Cardiac muscle cell (in vitro differentiated cells and primary cell): ENCODE results near the gene ARHGDIA. TPM values are rescaled to one million over a fixed set of nuclear protein-coding genes. Genes with fewer than 3 reads are reported as not detected.
A peak's percentile ranks its signal among the peaks of the same experiment; 100 is the strongest.

Experiments
- DNase-seq, 2 donors: peaks; one replicate each; pipeline versions ENCODE4 v3.0.0 to v3.0.0-alpha.2; 2010 to 2017; ENCODE audit warnings: low read depth in 1 of 2, low spot score in 1 of 2
- H3K27ac ChIP-seq: fragments of 200-600 bp; sonication (generic); 2 replicates; pipeline ENCODE4 v1.5.1; 2016
- H3K27me3 ChIP-seq: fragments of 200-600 bp; sonication (generic); 2 replicates; pipeline ENCODE4 v1.6.0; 2016; ENCODE audit warnings: control low read depth
- H3K36me3 ChIP-seq: fragments of 200-600 bp; sonication (generic); 2 replicates; pipeline ENCODE4 v1.5.1; 2016; ENCODE audit warnings: control low read depth
- H3K4me1 ChIP-seq: fragments of 200-600 bp; sonication (generic); 2 replicates; pipeline ENCODE4 v1.8.1; 2017; ENCODE audit warnings: low read depth, mild to moderate bottlenecking, mixed run types
- H3K4me3 ChIP-seq: fragments of 200-600 bp; sonication (generic); 2 replicates; pipeline ENCODE4 v1.5.1; 2016; ENCODE audit warnings: mild to moderate bottlenecking
- H3K9me3 ChIP-seq: fragments of 200-600 bp; sonication (generic); 2 replicates; pipeline ENCODE4 v1.5.1; 2017; ENCODE audit warnings: low read depth, mild to moderate bottlenecking, control low read depth
- polyA plus RNA-seq: library from polyadenylated mRNA; unstranded; fragments of >200 nt; fragmentation: Nextera tagmentation; extraction: Ambion mirVana; gene quantifications from 2 replicates; pipeline ENCODE4 v1.2.1, GENCODE V29; 2016
- total RNA-seq: library from RNA; depleted of rRNA; stranded (reverse); fragments of >200 nt; gene quantifications from 2 replicates; pipeline ENCODE4 v1.2.3, GENCODE V29; 2016
- TF ChIP-seq, protein P1 (sequence below): IDR thresholded peaks from 2 replicates; pipeline ENCODE4 v1.5.1; 2012; ENCODE audit warnings: low read depth, mild to moderate bottlenecking, low read length

The ARHGDIA gene
- total and polyA plus RNA-seq, 2 experiments from 2014 or later = 101 to 163 TPM

DNA sequence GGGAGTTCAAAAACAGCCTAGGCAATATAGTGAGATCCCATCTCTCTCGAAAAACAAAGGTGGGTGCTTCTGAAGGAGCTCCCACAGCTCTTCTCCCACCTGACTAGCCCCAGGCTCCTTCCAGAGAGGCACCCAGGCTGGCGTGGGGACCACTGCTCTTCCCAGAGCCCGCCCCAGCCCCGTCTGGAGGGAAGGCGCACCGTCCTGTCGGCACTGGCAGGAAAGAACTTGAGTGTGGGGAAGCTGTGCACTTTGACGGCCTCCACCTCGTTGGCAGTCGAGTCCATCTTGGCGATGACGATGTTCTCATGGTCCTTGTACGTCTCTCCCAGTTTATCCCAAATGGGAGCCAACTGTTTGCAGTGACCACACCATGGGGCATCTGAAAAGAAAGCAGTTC is 25.8 kb downstream of the ARHGDIA start:
- no peak for DNase-seq
- no peak overlapping the region for H3K27ac ChIP-seq
- H3K4me1 ChIP-seq = no peaks in the 10 kb centered on the region
- H3K9me3 ChIP-seq = no peaks in the 10 kb centered on the region
- no peaks in the 10 kb centered on the region for H3K27me3 ChIP-seq
- no peak overlapping the region for H3K4me3 ChIP-seq
- TF ChIP-seq, protein P1, sequence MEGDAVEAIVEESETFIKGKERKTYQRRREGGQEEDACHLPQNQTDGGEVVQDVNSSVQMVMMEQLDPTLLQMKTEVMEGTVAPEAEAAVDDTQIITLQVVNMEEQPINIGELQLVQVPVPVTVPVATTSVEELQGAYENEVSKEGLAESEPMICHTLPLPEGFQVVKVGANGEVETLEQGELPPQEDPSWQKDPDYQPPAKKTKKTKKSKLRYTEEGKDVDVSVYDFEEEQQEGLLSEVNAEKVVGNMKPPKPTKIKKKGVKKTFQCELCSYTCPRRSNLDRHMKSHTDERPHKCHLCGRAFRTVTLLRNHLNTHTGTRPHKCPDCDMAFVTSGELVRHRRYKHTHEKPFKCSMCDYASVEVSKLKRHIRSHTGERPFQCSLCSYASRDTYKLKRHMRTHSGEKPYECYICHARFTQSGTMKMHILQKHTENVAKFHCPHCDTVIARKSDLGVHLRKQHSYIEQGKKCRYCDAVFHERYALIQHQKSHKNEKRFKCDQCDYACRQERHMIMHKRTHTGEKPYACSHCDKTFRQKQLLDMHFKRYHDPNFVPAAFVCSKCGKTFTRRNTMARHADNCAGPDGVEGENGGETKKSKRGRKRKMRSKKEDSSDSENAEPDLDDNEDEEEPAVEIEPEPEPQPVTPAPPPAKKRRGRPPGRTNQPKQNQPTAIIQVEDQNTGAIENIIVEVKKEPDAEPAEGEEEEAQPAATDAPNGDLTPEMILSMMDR = no peak
- peaks cover 43% of the 10 kb centered on the region for H3K36me3 ChIP-seq

DNA sequence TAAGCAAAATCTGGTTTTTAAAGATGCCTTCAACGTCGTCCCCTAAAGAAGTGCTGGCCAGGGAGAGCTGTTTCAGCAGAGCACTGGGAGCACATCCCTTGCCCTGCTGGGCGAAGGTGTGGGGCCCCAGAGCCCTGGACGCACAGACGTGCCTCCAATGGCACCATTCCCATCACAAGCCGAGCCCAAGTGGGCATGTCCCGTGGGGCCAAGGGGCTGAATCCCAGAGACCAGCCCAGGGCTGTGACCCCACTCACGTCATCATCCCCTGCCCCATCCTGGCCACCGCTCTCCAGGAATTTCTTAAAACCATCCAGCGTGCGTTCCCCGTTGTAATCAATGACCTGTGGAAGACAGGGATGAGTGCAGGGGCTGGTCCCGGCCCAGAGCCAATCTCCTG is 26.2 kb downstream of the ARHGDIA start:
- peaks cover 43% of the 10 kb centered on the region for H3K36me3 ChIP-seq
- no peak overlapping the region for H3K4me3 ChIP-seq

DNA sequence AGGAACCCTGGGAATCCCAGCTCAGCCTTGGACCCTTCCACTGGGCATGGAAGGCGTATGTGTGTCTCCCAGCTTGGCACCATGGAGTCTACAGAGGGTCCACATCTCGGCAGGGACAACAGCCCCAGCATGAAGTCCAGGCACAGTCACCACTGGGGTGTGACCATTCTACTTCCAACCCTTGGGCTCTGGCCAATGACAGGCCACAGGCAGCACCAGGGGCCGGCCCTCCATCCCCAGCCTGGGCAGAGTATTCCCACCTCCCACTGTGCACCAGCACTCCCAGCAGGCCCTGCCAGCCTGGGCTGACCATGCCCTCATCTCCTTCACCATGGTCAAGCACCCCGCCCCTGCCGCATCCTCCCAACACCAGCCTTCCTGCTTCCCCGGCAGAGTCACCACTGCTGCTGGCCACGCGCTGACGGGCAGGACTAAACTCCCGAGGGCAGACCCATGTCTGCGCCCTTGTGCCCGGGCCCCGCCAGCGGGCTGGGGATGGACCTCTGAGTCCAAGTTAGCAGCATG is 26.7 kb downstream of the ARHGDIA start:
- H3K9me3 ChIP-seq = no peaks in the 10 kb centered on the region
- no peak overlapping the region for H3K4me3 ChIP-seq
- no peak overlapping the region for H3K27ac ChIP-seq
- DNase-seq = no peak
- no peaks in the 10 kb centered on the region for H3K27me3 ChIP-seq
- H3K36me3 ChIP-seq = peaks cover 43% of the 10 kb centered on the region
- TF ChIP-seq, protein P1 = no peak
- no peaks in the 10 kb centered on the region for H3K4me1 ChIP-seq

More for the DNA sequence above, 26.2 kb downstream of the ARHGDIA start:
- no peaks in the 10 kb centered on the region for H3K27me3 ChIP-seq
- no peak overlapping the region for H3K27ac ChIP-seq
- H3K9me3 ChIP-seq = no peaks in the 10 kb centered on the region
- no peak for DNase-seq
- no peaks in the 10 kb centered on the region for H3K4me1 ChIP-seq
- TF ChIP-seq, protein P1 = no peak

DNA sequence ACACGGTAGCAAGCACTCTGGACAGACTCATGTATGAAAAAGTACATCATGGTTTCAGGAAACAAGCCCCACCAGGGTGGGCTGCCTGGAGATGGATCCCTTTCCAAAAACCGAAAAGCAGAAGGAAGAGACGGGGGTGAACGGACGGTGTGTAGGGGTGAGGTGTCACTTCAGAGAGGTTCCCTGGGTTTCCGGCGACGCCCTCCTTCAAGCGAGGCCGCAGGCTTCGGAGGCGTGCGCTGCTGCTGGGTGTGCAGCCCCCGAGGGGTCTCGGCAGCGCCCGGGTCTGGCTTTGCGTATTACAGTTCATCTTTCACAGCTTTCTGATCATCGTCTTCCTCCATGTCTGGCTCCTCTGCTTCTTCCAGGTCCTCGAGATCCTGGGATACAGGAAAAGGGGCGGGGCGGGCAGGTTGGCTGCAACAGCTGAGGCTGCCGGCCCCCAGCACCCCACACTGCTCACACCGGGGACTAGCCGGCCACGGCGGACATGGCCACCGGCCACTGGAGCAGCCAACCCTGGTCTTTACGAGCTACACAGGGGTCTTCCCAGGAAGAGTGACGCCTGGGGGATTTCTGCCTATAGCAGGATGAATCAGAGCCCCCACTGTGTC is 27.3 kb downstream of the ARHGDIA start:
- no peak overlapping the region for H3K4me3 ChIP-seq
- H3K36me3 ChIP-seq = peaks cover 43% of the 10 kb centered on the region
- H3K4me1 ChIP-seq = peaks cover 2% of the 10 kb centered on the region
- no peaks in the 10 kb centered on the region for H3K27me3 ChIP-seq
- TF ChIP-seq, protein P1 = no peak
- H3K9me3 ChIP-seq = no peaks in the 10 kb centered on the region
- H3K27ac ChIP-seq = no peak overlapping the region
- no peak for DNase-seq

DNA sequence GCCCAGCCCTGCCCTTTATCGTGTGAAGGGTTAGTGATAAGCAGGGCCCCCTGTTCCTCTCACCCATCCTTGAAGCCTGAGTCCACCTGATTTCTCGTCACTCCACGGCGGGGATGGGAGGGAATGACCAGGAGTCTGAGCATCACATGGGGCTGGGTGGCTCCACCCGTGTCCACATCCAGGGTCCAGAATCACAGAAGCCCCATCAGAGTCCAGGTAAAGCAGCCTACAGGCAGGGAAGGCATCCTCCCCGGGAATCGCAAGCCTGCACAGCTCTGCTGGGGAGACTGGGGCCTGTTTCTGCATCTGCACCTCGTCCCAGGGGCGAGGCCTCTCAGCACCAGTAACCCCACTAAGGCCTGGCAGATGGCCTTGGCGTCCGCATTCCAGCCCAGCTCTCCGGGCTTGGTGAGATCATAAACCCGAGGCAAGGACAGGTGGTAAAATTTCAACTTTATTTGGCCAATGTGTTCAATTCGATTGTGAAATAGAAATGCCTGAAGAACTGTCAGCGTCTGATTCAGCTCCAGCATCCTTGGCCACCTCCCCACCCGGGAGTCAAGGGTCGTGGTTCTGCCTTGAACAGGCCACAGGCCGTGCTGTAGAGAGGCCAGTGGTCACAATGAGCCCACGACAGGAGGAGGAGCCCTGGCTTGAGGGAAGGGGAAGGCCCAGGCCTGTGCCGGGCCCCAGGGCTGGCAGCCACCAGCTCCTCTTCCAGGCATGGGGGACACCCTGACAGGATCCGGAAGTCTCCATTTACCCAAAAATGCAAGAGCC is 28.2 kb downstream of the ARHGDIA start:
- H3K27me3 ChIP-seq = no peaks in the 10 kb centered on the region
- H3K4me3 ChIP-seq = no peak overlapping the region
- peak in 1 of 2 donors; percentile 19 for DNase-seq
- TF ChIP-seq, protein P1 = no peak
- H3K9me3 ChIP-seq = no peaks in the 10 kb centered on the region
- peaks cover 38% of the 10 kb centered on the region for H3K36me3 ChIP-seq
- no peak overlapping the region for H3K27ac ChIP-seq
- peaks cover 5% of the 10 kb centered on the region for H3K4me1 ChIP-seq
